ENCODE results near the gene VEGFD.
A peak's percentile ranks its signal among the peaks of the same experiment; 100 is the strongest.

VEGFD gene

GRCh38 chrX:15384304-15384703 lies at the start of gene VEGFD:
Gene VEGFD, minus strand, starts transcription at chrX:15384413. Its CDS starts 467 bp downstream, at chrX:15383946.
- no peak for FAIRE-seq

GRCh38 chrX:15430584-15430983 lies 46.4 kb upstream of the VEGFD start:
- no peak for FAIRE-seq

GRCh38 chrX:15430076-15430475 lies 45.9 kb upstream of the VEGFD start:
- FAIRE-seq = no peak

- FAIRE-seq = no peak
Observed at GRCh38 chrX:15425024-15425423, 40.8 kb upstream of the VEGFD start.

GRCh38 chrX:15418707-15419181 lies 34.5 kb upstream of the VEGFD start:
- no peak for FAIRE-seq

- FAIRE-seq = no peak
Observed at GRCh38 chrX:15418041-15418706, 34.0 kb upstream of the VEGFD start.

- FAIRE-seq = no peak
Observed at GRCh38 chrX:15416133-15416993, 32.1 kb upstream of the VEGFD start.

GRCh38 chrX:15413101-15413500 lies 28.9 kb upstream of the VEGFD start:
- FAIRE-seq = no peak

- no peak for FAIRE-seq
Observed at GRCh38 chrX:15410947-15411346, 26.7 kb upstream of the VEGFD start.

GRCh38 chrX:15410430-15410829 lies 26.2 kb upstream of the VEGFD start:
- FAIRE-seq = no peak

- no peak for FAIRE-seq
Observed at GRCh38 chrX:15405846-15406245, 21.6 kb upstream of the VEGFD start.

- peak; percentile 4 for FAIRE-seq
Observed at GRCh38 chrX:15404401-15405096, 20.3 kb upstream of the VEGFD start.

- FAIRE-seq = peak; percentile 95
Observed at GRCh38 chrX:15401378-15401777, 17.2 kb upstream of the VEGFD start.

GRCh38 chrX:15399962-15400391 lies 15.8 kb upstream of the VEGFD start:
- FAIRE-seq = no peak

- FAIRE-seq = no peak
Observed at GRCh38 chrX:15398874-15399273, 14.7 kb upstream of the VEGFD start.

- no peak for FAIRE-seq
Observed at GRCh38 chrX:15395789-15396188, 11.6 kb upstream of the VEGFD start.

GRCh38 chrX:15391850-15392249 lies 7.6 kb upstream of the VEGFD start:
- FAIRE-seq = no peak

GRCh38 chrX:15382813-15383212 lies 1.4 kb downstream of the VEGFD start:
- no peak for FAIRE-seq

- no peak for FAIRE-seq
Observed at GRCh38 chrX:15376956-15377355, 7.3 kb downstream of the VEGFD start.

GRCh38 chrX:15373976-15374375 lies 10.2 kb downstream of the VEGFD start:
- no peak for FAIRE-seq

GRCh38 chrX:15366506-15367352 lies 17.5 kb downstream of the VEGFD start:
- FAIRE-seq = no peak

- no peak for FAIRE-seq
Observed at GRCh38 chrX:15359701-15360100, 24.5 kb downstream of the VEGFD start.

Data from endometrium (tissue), 2 donors.